Inflammatory macrophage (primary cell): Measurements from ENCODE around the gene EIF2B5.
"Not testable (repeated sequence)": the region's sequence is repeated elsewhere in the genome, so short reads cannot be mapped to it uniquely, and the experiment has no call there.

ENCODE experiments used
- DNase-seq, 2 donors: peaks; one replicate each; pipeline ENCODE4 v3.0.0-alpha.2; 2020 to 2022
- total RNA-seq, 18 experiments: gene quantifications; one replicate each; lab custom pipeline; 2026; ENCODE audit warnings: mixed read lengths in 6 of 18, inconsistent platforms in 2 of 18; lab: John Stamatoyannopoulos, UW

The EIF2B5 gene
- total RNA-seq: 28.9 to 87.2 (median 66.3) reads per million in 18 experiments

DNA sequence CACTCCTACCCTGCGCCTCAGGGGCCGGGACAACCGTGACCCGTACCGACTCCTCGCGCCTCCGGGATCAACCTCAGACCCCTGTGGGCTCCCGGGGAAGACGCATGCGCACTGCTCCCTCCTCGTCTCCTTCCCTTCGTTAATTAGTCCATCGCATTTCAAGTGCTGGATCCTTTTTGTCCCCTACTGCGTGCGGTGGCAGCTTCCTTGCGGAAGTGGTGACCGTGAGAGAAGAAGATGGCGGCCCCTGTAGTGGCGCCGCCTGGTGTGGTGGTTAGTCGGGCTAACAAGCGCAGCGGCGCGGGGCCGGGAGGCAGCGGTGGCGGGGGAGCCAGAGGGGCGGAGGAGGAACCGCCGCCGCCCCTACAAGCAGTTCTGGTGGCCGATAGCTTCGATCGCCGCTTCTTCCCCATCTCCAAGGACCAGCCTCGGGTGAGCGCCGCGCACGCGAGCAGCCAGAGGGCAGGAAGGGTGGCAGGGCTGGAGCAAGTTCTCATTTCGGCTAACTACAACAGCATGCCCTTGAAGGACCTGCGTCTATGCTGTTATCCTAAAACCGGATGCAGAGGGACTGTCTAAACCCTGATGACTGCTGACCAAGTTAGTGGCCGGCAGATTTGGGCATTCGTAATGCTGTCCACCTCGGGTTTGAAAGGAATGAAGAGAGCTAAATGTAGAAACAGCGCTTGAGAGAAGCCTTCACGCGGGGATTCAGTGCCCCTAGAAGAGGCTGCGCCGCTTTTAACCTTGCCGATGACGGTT lies at the start of gene EIF2B5:
Gene EIF2B5 (plus strand): TSS at position 210 of the 762 bp plus-strand sequence. CDS start 28 bp downstream, at position 238.
- peak; percentile 94 for DNase-seq

DNA sequence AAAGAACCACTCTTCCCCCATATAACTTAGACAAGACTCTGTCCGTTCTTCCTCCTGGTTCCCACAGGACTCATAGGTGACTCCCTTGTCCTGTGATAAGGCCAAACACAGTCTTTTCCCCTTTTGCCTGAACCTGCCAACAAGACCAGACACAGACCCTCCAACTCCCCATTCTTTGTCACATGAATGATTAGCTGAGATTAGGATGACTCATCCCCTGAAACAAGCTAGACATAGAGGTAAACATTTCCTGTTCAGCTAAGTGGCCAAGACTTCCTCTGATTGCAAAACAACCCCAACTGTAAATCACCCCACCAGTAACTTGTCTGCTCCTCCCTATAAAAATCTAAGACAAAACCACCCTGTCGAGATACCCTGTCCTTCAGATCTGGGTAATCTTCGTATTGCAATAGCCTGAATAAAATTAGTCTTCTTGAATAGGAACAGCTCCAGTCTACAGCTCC lies 49.7 kb upstream of the EIF2B5 start:
- DNase-seq: no peak

DNA sequence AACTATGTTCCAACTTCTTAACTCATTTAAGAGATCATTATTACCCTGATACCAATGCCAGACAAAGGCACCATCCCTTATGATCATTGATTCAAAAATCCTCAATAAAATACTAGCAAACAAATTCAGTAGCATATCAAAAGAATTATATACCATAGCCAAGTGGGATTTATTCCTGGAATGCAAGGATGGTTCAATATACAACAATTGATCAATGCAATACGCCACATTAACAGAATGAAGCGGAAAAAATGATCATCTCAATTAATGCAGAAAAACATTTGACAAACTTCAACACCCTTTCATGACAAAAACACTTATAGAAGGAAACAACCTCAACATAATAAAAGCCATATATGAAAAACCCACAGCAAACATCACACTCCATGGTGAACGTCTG lies 43.0 kb upstream of the EIF2B5 start:
- no peak for DNase-seq

DNA sequence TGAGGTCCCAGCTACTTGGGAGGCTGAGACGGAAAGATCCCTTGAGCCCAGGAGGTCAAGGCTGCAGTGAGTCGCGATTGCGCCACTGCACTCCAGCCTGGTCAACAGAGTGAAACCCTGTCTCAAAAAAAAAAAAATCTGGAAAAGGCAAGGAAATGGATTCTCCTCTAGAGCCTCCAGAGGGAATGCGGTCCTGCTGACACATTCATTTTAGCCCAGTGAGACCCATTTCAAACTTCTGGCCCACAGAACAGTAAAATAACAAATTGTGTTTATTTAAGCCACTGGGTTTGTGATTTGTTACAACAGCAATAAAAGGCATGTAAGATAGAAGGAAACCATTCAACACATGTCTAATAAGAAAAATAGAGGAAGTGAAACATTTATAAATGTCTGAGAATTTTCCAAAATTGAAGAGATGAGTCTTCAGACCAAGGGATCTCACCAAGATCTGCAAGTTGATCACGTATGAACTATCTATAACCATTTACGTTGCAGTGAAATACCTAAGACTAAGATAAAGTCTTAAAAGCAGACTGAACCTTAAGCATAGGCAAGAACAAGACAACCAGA lies 38.3 kb upstream of the EIF2B5 start, which contains the start of gene HTR3E:
Gene HTR3E (plus strand): TSS at position 254 of the 573 bp plus-strand sequence. CDS start 466 bp downstream, outside the sequence.
- DNase-seq: no peak

DNA sequence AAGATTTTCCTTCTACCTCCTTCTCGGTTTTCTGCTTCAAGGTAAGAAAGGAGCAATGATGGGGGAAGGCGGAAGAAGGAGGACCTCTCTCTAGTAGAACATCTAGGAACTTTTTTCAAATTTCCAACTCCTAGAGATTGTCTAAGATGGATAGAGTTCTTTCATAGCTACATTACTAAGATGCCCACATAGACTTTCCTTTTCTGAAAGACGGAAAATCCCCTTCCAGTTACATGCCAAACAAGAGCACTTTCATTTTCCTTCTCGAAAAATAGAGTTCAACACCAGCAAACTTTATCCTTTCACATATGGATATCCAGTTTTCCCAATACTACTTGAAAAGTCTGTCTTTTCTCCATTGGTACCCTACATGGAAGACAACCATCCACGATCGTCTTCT lies 37.6 kb upstream of the EIF2B5 start:
- no peak for DNase-seq

DNA sequence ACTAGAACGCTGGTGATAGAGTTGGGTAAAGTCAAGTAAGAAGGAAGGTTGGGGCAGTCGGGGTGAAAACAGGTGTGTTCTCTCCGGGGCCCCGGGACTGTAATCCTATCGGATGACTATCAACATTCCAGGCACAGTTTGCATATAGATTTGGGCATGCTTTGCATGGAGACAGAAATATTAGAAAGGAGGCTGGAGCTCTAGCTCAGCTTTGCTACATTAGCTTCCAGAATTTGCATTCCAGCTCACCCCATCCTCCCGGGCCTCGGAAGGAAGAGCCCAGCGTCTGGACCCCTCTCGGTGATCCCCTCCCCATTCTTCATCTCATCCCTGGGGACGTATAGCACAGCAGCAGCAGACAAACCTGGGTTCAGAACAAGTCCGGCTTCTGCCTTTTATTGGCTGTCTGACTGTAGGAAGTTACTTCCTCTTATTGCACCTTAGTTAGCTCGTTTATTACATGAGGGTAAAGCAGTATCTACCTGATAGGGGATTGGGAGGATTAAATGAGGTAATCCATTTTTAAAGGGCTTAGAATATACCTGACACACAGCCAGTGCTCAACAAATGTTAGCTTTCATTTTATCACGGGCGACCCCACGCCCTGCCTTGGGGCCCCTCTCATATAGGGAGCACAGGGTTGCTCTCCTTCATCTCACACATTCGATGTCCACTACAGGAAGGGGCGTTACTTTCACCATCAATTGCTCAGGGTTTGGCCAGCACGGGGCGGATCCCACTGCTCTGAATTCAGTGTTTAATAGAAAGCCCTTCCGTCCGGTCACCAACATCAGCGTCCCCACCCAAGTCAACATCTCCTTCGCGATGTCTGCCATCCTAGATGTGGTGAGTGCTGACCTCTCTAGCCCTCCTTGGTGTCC lies 35.1 kb upstream of the EIF2B5 start:
- no peak for DNase-seq

DNA sequence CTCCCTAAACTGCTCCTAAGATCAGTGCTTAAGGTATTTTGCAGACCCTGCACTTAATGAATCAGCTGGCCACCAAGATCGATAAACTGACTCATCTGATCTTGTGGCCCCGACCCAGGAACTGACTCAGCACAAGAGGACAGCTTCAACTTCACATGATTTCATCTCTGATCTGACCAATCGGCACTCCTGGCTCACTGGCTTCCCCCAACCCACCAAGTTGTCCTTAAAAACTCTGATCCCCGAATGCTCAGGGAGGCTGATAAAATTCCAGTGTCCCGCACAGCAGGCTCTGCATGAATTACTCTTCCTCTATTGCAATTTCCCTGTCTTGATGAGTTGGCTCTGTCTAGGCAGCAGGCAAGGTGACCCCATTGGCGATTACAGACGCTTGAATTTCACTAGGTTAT lies 24.8 kb upstream of the EIF2B5 start:
- no peak for DNase-seq

DNA sequence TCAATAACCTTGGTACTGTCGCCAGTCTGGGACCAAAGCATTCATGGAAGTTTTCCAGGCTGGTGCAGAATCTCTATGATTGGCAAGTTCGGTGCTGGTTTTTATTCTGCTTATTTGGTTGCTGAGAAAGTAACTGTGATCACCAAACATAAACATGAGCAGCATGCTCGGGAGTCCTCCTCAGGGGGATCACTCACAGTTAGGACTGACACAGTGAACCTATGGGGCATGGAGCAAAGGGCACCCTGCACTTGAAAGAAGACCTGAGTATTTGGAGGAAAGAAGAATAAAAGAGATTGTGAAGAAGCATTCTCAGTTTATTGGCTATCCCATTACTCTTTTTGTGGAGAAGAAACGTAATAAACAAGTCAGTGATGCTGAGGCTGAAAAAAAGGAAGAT lies 19.1 kb upstream of the EIF2B5 start:
- DNase-seq: no peak

DNA sequence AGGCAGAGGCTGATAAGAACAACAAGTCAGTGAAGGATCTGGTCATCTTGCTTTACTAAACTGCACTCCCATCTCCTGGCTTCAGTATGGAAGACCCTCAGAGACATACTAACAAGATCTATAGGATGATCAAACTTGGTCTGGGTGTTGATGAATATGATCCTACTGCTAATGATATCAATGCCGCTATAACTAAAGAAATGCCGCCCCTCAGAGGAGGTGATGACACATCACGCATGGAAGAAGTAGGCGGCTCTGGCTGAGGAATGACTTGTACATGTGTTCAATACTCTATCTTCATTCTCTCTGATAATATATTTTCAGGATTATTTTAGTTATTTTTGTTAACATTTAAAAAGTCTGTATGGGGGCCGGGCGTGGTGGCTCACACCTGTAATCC lies 17.5 kb upstream of the EIF2B5 start:
- DNase-seq: no peak

DNA sequence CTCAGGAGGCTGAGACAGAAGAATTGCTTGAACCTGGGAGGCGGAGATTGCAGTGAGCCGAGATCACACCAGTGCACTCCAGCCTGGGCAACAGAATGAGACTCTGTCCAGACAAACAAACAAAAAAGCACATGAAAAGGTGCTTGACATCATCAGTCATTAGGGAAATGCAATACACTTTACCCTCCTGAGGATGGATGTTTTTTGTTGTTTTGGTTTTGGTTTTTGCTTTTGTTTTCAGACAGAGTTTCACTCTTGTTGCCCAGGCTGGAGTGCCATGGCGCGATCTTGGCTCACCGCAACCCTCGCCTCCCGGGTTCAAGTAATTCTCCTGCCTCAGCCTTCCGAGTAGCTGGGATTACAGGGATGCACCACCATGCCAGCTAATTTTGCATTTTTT lies 14.1 kb upstream of the EIF2B5 start:
- not testable (repeated sequence) for DNase-seq

DNA sequence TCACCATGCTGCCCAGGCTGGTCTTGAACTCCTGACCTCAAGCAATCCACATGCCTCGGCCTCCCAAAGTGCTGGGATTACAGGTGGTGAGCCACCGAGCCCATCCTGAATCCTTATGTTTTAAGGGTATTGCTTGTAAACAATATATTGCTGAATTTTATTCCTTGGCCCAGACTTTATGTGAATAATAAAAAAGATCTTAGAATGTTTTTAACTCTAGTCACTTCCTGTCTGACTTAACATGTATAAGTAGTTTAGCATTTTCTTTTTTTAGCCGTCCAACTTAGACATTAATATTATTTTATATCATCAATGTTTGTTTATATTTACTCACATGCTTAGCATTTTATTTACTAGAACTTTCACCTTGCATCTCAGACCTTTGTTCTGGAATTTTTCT lies 9.2 kb upstream of the EIF2B5 start:
- no peak for DNase-seq

DNA sequence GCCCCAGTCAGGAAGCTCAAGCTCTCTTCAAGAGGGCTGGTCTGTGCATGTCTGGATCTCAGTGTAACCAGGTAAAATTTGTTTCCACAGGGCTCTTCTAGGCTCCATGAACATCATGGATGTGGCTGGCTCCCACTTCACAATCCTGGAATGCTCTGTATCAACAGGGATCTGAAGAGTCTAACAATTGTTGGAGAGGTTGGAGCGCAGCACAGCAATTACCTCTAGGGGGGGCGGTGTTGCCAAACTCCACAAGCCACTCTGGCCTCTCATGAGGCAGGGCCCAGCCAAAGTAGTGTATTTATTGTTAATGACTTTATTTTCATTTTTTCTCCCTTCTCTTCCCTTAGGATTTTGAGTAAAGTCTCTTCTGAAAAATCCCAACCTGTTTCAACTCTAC lies 6.1 kb upstream of the EIF2B5 start:
- DNase-seq: peak; percentile 21 to 39

DNA sequence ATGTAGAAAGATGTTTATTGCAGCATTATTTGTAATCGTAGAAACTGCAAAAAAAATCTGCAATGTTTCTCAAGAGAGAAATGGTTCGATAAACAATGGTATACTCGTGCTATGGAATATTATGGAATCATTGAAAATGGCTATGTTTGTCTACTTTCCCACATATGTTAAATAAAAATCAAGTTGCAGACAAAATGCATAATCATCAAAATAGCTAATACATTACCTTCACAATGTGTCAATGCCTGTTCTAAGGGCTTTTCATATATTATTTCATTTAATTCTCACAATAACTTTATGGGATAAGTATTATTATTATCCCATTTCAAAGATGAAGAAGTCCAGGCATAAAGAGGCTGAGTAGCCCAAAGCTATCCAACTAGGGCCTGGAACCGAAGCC lies 2.2 kb upstream of the EIF2B5 start:
- no peak for DNase-seq

DNA sequence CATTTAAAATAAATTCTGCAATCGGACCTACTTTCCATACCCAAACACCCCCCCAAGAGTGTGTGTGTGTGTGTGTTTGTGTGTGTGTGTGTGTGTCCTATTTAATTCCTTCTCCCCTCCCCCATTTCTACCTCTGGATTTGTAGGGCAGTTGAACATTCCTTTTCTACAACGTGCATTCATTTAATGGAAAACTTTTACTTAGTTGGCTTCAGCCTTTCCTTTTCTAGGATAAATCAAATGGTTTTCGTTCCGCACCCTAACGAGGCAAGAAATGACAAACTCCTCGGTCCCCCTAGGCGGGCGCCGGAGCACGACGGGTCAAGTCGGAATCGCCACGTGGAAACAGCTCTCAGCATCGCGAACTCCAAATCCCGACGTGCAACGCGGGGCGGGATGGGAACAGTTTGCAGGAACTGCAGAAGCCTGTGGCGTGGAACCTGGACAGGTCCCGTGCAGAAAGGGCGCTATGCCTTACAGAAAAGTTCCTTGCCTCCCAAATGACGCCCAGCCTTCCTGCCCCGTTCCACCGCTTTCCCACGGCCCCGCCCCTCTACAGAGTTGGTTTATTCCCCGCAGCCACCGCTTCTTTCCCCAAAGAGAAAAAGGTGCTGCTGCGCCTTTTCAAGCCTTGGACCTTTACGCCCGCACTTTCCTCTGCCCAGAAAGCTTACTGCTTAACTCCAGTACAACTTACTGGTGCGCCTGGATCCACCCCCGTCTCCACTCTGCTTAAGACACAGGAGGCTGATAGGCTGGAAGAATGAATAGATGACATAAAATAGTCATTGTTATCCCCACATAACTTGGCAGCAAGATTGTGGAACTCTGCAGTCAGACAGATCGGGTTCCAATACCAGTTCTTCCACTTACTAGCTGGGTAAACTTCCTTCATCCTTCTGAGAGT lies 1.1 kb upstream of the EIF2B5 start:
- DNase-seq: peak; percentile 73 to 83

DNA sequence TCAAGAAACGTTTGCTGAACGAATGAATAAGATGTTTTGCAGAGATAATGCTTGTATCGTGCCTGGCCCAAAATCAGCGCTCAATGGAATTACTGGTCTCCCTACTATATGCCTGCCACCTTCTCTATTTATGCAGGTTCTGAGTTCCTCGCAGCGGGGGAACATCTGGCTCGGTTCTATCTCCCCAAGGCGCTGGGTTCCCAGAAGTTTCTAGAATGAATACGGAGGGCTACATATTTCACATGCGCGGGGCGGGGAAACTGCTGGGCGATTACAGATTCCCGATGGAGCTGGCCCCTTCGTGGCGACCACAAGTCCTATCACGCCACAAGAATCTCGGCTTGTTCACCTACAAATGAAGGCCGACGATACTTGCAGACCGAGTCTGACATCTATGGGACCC lies 411 bp upstream of the EIF2B5 start:
- no peak for DNase-seq

DNA sequence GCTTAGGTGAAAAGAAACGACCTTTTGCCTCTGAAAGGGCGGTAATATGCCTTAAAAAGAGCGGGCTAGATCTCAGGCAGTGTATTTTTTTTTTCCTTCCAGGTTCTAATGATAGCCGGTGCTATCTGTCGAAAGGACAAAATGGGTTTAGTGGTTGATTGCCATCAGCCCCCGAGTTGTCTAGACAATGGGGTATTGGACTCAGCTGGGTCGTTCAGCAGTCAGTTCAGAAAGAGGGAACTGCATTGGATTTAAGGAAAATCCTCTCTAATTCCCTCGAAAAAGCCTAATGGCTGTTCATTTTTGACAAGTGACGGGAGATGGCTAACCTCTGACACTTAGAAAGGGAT lies 728 bp downstream of the EIF2B5 start:
- DNase-seq: no peak

DNA sequence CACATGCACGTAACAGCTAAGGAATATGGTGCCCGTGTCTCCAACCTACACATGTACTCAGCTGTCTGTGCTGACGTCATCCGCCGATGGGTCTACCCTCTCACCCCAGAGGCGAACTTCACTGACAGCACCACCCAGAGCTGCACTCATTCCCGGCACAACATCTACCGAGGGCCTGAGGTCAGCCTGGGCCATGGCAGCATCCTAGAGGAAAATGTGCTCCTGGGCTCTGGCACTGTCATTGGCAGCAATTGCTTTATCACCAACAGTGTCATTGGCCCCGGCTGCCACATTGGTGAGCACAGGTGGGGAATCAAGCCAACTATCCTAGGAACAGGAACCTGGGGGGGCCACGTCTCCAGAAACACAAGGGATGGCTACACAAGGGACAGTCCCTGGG lies 5.3 kb downstream of the EIF2B5 start:
- DNase-seq: no peak

DNA sequence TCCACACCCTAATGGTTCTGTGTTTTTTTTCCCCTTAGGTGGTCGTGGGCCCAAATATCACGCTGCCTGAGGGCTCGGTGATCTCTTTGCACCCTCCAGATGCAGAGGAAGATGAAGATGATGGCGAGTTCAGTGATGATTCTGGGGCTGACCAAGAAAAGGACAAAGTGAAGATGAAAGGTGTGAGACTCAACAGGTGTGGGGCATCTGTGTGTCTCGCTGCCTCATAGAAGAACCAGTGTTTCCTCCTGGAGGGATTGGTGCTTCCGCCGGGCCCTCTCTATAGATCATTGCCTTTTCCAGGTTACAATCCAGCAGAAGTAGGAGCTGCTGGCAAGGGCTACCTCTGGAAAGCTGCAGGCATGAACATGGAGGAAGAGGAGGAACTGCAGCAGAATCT lies 7.0 kb downstream of the EIF2B5 start:
- no peak for DNase-seq

DNA sequence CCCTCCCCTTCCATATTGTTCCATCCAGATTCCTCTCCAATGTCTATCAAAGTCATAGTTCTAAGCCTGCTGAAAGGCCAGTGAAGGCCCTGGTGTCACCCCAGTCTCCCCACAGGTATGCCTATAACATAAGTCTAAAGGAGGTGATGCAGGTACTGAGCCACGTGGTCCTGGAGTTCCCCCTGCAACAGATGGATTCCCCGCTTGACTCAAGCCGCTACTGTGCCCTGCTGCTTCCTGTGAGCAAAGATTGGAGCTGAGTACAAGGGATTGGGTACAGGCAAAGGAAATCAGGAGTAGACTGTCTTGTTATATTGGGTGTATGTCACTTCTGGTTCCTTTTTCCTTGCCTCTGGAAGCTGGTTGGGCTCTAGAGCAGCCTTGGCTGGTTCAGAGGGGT lies 8.2 kb downstream of the EIF2B5 start:
- DNase-seq: no peak

DNA sequence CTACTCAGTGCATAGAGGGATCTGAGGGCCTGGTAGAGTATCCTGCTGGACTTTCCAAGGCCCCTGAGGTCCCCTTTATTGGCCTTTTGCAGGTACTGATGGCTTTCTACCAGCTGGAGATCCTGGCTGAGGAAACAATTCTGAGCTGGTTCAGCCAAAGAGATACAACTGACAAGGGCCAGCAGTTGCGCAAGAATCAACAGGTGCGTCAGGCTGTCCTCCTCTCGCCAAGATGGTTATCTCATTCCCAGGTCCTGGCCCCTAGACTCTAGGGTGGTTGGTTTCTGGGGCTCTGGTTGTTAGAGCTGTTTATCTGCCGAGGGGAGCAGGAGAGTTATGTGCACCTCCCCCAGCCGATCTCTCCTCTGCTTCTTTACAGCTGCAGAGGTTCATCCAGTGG lies 9.3 kb downstream of the EIF2B5 start:
- DNase-seq: no peak

DNA sequence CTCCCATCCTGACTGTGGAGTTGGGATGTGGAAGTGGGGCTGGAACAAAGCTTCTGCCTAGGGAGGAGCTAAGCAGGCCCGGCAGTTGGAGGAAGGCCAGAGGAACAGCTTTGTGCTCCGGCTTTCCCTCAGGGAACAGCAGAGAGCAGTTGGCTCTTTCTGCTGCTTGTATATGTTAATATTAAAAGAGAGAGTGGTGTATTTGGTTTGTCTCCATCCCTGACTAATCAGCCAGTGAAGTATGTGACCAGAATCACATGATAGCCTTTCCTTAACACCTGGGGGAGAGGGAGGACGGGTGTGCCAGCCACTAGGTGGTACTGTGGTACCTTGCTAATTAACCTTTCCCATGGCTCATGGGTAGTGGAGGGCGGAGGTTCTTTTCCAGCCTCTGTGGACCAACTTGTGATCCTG lies 10.0 kb downstream of the EIF2B5 start:
- peak in 1 of 2 donors; percentile 18 for DNase-seq

DNA sequence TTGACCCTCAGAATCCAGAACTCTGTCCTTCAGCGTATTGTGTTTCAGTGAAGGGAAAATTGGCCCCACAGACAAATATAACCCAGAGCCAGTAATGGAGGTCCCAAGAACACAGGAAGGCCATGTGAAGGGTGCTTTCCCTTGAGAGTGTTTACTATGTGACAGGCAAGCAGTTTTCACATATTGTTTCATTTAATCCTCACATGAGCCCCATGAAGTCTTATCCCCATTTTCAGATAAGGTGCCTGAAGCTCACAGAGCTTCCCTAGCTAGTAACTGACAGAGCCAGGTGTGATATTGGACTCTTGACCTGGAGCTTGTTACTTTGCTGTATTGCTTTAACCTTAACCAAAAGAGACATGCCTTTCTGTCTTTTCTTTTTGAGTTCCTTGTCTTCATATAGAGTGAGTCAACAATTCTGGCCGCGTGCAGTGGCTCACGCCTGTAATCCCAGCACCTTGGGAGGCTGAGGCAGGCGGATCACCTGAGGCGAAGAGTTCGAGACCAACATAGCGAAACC lies 10.7 kb downstream of the EIF2B5 start:
- DNase-seq: no peak
